Stimulated activated memory B cell treated with anti-CD40 and anti-IgM and Interleukin-4, amounts not matched to agents 10 μg/mL and 1 μg/mL and 100 μg/mL, for 72 hours (primary cell): ENCODE data around the gene STAT4.
A peak's percentile ranks its signal among the peaks of the same experiment; 100 is the strongest.

Source experiments
- ATAC-seq: fragments of 150-1000 bp; cut with Tn5 transposase; 2 replicates; pipeline ENCODE4 v1.10.0; 2021
- H3K27ac Mint-ChIP-seq: one replicate; pipeline ENCODE4 v1.8.0; 2022; ENCODE audit warnings: mild to moderate bottlenecking, mixed read lengths
- H3K27me3 Mint-ChIP-seq: one replicate; pipeline ENCODE4 v1.8.0; 2022; ENCODE audit warnings: mixed read lengths
- H3K36me3 Mint-ChIP-seq: one replicate; pipeline ENCODE4 v1.8.0; 2022; ENCODE audit warnings: mixed read lengths
- H3K4me1 Mint-ChIP-seq: one replicate; pipeline ENCODE4 v1.8.0; 2022; ENCODE audit warnings: mixed read lengths
- H3K4me3 Mint-ChIP-seq: one replicate; pipeline ENCODE4 v1.8.0; 2022; ENCODE audit warnings: mild to moderate bottlenecking, moderate library complexity, mixed read lengths
- H3K9me3 Mint-ChIP-seq: one replicate; pipeline ENCODE4 v1.8.0; 2022; ENCODE audit warnings: mixed read lengths

The STAT4 gene

GRCh38 chr2:191166111-191166755 lies 15.4 kb upstream of the STAT4 start:
- no peak for ATAC-seq
- peaks cover 33% of the 10 kb centered on the region for H3K27me3 Mint-ChIP-seq
- H3K4me1 Mint-ChIP-seq = peaks cover 5% of the 10 kb centered on the region
- no peak overlapping the region for H3K4me3 Mint-ChIP-seq
- no peak overlapping the region for H3K27ac Mint-ChIP-seq
- H3K36me3 Mint-ChIP-seq = no peaks in the 10 kb centered on the region
- no peaks in the 10 kb centered on the region for H3K9me3 Mint-ChIP-seq

DNA sequence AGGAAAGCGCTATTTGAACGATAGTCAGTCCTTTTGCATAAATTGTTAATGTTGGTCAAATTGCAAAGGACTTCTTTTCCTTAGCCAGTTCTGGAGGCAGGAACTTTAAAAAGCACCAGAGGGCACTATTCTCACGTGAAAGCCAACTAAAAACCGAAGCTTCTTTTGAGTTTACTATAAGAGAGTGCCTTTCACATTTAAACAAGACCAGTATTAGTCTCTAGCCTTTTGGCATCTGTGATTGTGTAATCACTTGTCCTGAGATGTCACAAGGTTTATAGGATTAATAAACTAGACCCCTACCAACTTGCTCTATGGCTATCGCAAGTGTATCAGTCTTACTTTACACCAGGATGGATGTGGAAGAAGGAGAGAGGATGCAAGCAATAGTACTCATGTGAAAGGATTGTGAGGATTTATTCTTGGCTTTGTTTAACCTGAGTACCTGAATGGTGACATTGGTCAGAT lies 14.4 kb upstream of the STAT4 start:
- Mint-ChIP-seq H3K36me3 (no peaks in the 10 kb centered on the region), H3K4me1 (peaks cover 5% of the 10 kb centered on the region), H3K27me3 (peaks cover 35% of the 10 kb centered on the region), H3K4me3 (no peak overlapping the region), H3K9me3 (no peaks in the 10 kb centered on the region), H3K27ac (no peak overlapping the region)
- peak; percentile 60 for ATAC-seq

- no peaks in the 10 kb centered on the region for H3K4me1 Mint-ChIP-seq
- no peak for ATAC-seq
- H3K27ac Mint-ChIP-seq = no peak overlapping the region
- peaks cover 31% of the 10 kb centered on the region for H3K27me3 Mint-ChIP-seq
- no peaks in the 10 kb centered on the region for H3K36me3 Mint-ChIP-seq
- H3K9me3 Mint-ChIP-seq = no peaks in the 10 kb centered on the region
- no peak overlapping the region for H3K4me3 Mint-ChIP-seq
Measured at GRCh38 chr2:191158747-191159146, 8.0 kb upstream of the STAT4 start.

DNA sequence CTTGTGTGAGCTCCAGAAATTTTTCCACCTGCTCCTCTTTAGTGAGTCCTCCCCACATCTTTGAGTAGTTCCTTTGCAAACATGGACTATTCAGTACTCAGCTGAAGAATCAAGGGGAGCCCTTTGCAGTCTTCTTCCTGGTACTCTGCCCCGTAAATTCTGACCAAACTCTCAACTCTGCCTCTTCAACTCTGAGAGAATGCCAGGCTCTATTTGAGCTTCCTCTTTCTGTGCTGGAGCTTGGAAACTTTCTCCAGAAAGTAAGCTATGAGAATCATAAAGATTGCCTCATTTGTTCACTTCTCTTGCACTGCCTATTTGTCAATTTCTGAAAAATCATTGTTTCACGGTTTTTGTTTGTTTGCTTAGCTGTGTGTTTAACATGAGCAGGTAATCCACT lies 7.4 kb upstream of the STAT4 start:
- no peak for ATAC-seq
- no peak overlapping the region for H3K4me3 Mint-ChIP-seq
- peaks cover 31% of the 10 kb centered on the region for H3K27me3 Mint-ChIP-seq
- no peaks in the 10 kb centered on the region for H3K9me3 Mint-ChIP-seq
- no peak overlapping the region for H3K27ac Mint-ChIP-seq
- no peaks in the 10 kb centered on the region for H3K36me3 Mint-ChIP-seq
- no peaks in the 10 kb centered on the region for H3K4me1 Mint-ChIP-seq

GRCh38 chr2:191155608-191156071 lies 4.8 kb upstream of the STAT4 start:
- Mint-ChIP-seq H3K4me1 (peaks cover 23% of the 10 kb centered on the region), H3K4me3 (no peak overlapping the region), H3K27ac (no peak overlapping the region), H3K36me3 (no peaks in the 10 kb centered on the region), H3K9me3 (no peaks in the 10 kb centered on the region), H3K27me3 (peaks cover 19% of the 10 kb centered on the region)
- ATAC-seq = no peak

DNA sequence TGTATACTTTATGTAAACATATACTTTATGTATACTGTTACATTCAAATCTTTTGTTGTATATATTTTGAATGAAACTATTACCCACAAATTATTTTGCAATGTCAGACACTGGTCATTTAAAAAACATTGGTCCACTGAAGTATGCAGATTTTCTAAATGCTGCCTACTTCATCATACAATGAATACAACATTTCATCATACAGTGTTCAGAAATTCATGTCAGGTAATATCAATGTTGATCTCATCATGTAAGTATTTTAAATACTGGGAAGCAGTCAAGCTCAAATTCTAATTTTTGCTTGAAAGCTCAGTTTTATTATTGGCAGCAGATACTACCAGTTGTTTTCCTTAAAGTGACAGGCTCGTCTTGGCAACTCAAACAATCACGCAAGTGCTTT lies 2.9 kb upstream of the STAT4 start:
- H3K36me3 Mint-ChIP-seq = no peaks in the 10 kb centered on the region
- no peak overlapping the region for H3K4me3 Mint-ChIP-seq
- ATAC-seq = no peak
- peaks cover 23% of the 10 kb centered on the region for H3K4me1 Mint-ChIP-seq
- peaks cover 4% of the 10 kb centered on the region for H3K27me3 Mint-ChIP-seq
- H3K27ac Mint-ChIP-seq = no peak overlapping the region
- no peaks in the 10 kb centered on the region for H3K9me3 Mint-ChIP-seq

DNA sequence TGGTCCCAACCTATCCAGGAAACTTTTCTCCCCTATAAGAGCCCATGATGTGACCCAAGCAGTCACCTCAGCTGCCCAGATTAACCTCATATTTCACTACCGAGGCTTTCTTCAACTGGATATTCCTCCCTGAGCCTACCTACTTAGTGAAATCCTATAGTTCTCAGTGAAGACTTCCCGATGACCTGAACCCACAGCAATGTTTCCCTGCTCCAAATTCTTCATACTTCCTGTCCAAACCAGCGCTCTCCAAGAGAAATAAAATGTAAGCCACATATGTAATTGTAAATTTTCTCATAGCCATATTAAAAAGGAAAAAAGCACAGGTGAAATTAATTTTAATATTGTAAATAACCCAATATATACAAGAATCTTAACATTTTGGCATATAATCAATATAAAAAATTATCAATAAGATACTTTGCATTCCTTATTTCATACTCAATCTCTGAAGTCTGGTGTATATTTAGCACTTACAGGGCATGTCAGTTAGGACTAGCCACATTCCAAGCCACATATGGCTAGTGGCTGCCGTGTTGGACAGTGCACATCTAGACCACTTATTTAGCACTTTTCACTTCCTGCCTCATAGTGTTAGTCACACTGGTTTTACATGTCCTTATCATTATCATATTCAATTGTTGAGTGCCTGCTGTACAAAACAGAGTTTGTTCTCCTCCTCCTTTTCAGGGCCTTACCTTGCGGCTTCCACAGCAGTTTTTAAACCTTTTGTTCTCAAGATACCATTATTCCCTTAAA lies 1.9 kb upstream of the STAT4 start:
- ATAC-seq = no peak
- Mint-ChIP-seq H3K36me3 (peaks cover 6% of the 10 kb centered on the region), H3K4me1 (peaks cover 29% of the 10 kb centered on the region), H3K27ac (peak overlapping the region; percentile 92), H3K9me3 (no peaks in the 10 kb centered on the region), H3K27me3 (no peaks in the 10 kb centered on the region), H3K4me3 (no peak overlapping the region)

- Mint-ChIP-seq H3K36me3 (peaks cover 17% of the 10 kb centered on the region), H3K4me3 (peak overlapping the region; percentile 85), H3K4me1 (peaks cover 36% of the 10 kb centered on the region), H3K27ac (peak overlapping the region; percentile 92), H3K9me3 (no peaks in the 10 kb centered on the region), H3K27me3 (no peaks in the 10 kb centered on the region)
- ATAC-seq = peak; percentile 57
Measured at GRCh38 chr2:191151331-191151730, 537 bp upstream of the STAT4 start.

GRCh38 chr2:191150230-191150599 lies 579 bp downstream of the STAT4 start:
- Mint-ChIP-seq H3K9me3 (no peaks in the 10 kb centered on the region), H3K4me3 (peak overlapping the region; percentile 85), H3K27me3 (no peaks in the 10 kb centered on the region), H3K4me1 (peaks cover 36% of the 10 kb centered on the region), H3K27ac (peak overlapping the region; percentile 92), H3K36me3 (peaks cover 25% of the 10 kb centered on the region)
- peak; percentile 51 for ATAC-seq

- H3K27me3 Mint-ChIP-seq = no peaks in the 10 kb centered on the region
- peaks cover 36% of the 10 kb centered on the region for H3K4me1 Mint-ChIP-seq
Measured at GRCh38 chr2:191149391-191149790, 1.4 kb downstream of the STAT4 start.

GRCh38 chr2:191148791-191149190 lies 2.0 kb downstream of the STAT4 start:
- Mint-ChIP-seq H3K4me1 (peaks cover 36% of the 10 kb centered on the region), H3K27ac (peak overlapping the region; percentile 92), H3K36me3 (peaks cover 33% of the 10 kb centered on the region), H3K9me3 (no peaks in the 10 kb centered on the region), H3K27me3 (no peaks in the 10 kb centered on the region), H3K4me3 (no peak overlapping the region)
- no peak for ATAC-seq

More at GRCh38 chr2:191149391-191149790, 1.4 kb downstream of the STAT4 start:
- no peaks in the 10 kb centered on the region for H3K9me3 Mint-ChIP-seq
- ATAC-seq = no peak
- H3K27ac Mint-ChIP-seq = peak overlapping the region; percentile 92
- H3K4me3 Mint-ChIP-seq = peak overlapping the region; percentile 85
- H3K36me3 Mint-ChIP-seq = peaks cover 27% of the 10 kb centered on the region

GRCh38 chr2:191148281-191148680 lies 2.5 kb downstream of the STAT4 start:
- H3K4me1 Mint-ChIP-seq = peaks cover 36% of the 10 kb centered on the region
- H3K9me3 Mint-ChIP-seq = no peaks in the 10 kb centered on the region
- H3K27ac Mint-ChIP-seq = no peak overlapping the region
- no peak overlapping the region for H3K4me3 Mint-ChIP-seq
- peaks cover 33% of the 10 kb centered on the region for H3K36me3 Mint-ChIP-seq
- ATAC-seq = no peak
- H3K27me3 Mint-ChIP-seq = no peaks in the 10 kb centered on the region

DNA sequence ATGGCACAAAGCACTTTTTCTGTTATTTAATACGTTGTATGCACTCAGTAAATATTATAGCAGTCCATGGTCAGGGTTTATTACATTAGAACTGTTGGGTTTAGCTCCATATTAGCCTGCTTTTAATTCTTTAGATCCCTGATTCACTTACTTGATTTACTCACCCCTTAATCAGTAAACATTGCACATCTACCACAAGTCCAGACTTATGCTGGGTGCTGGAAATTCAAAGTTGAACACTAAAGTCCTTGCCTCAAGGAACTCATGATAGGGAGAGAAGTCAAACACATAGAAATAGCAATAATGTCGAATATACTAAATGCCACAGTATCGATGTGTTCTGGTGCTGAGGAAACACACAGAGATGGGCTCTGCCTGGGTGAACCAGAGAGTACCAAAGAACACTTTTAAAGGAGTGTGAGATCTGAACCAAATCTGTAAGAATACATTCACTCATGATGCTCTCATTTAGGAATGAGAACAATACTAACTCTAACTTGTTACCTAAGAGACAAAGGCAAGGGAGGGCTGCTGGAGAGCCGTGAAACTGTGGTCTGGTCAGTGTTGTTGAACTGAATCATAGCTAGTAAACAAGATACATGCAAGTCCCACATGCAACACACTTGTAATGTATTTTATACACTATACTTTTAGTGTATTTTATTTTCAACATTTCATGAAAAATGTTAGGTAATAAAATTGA lies 4.9 kb downstream of the STAT4 start:
- H3K36me3 Mint-ChIP-seq = peaks cover 38% of the 10 kb centered on the region
- peaks cover 14% of the 10 kb centered on the region for H3K4me1 Mint-ChIP-seq
- no peak for ATAC-seq
- no peaks in the 10 kb centered on the region for H3K9me3 Mint-ChIP-seq
- no peaks in the 10 kb centered on the region for H3K27me3 Mint-ChIP-seq
- H3K27ac Mint-ChIP-seq = no peak overlapping the region
- H3K4me3 Mint-ChIP-seq = no peak overlapping the region

- Mint-ChIP-seq H3K36me3 (peaks cover 55% of the 10 kb centered on the region), H3K27ac (no peak overlapping the region), H3K4me3 (no peak overlapping the region), H3K9me3 (no peaks in the 10 kb centered on the region), H3K27me3 (no peaks in the 10 kb centered on the region), H3K4me1 (peaks cover 13% of the 10 kb centered on the region)
- no peak for ATAC-seq
Measured at GRCh38 chr2:191144217-191144616, 6.6 kb downstream of the STAT4 start.

DNA sequence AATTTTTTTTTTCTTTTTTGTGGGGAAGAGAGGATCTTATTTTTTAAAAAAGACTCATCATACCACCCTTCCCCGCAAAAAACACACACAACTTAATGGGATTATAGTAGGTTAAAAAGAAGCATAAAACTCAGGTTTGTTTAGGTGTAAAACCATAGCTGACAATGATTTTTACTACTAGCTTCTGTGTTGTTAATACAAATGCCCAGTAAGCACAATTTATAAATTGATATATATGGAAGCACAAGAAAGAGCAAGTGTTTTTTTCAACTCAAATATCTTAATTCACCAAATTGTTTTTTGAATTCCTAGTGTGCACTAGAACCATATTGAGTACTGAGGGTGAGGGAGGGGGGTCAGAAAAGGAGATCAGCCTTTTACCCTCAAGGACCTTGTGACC lies 7.0 kb downstream of the STAT4 start:
- no peak for ATAC-seq
- no peak overlapping the region for H3K27ac Mint-ChIP-seq
- H3K27me3 Mint-ChIP-seq = no peaks in the 10 kb centered on the region
- H3K9me3 Mint-ChIP-seq = no peaks in the 10 kb centered on the region
- peaks cover 13% of the 10 kb centered on the region for H3K4me1 Mint-ChIP-seq
- H3K36me3 Mint-ChIP-seq = peaks cover 59% of the 10 kb centered on the region
- no peak overlapping the region for H3K4me3 Mint-ChIP-seq
